SU-DHL-6 (cell line): ENCODE data around the gene SYNCRIP.

Source experiments
- H2AFZ ChIP-seq: fragments of 200-600 bp; sonication (generic); 2 replicates; pipeline ENCODE4 v1.6.1; 2014; ENCODE audit warnings: low read depth, mild to moderate bottlenecking, moderate library complexity, mixed read lengths, antibody characterized with exemption, low read length; ENCODE audit not compliant: severe bottlenecking
- H3F3A ChIP-seq: fragments of 200-600 bp; shearing (Covaris generic); 2 replicates; pipeline ENCODE4 v1.6.0; 2016; ENCODE audit warnings: antibody characterized with exemption, mild to moderate bottlenecking; ENCODE audit not compliant: insufficient read depth
- H3K27ac ChIP-seq: fragments of 200-600 bp; sonication (generic); 2 replicates; pipeline ENCODE4 v1.5.1; 2016; ENCODE audit warnings: low read depth, mild to moderate bottlenecking, low read length, moderate library complexity, mixed read lengths
- H3K27me3 ChIP-seq: fragments of 200-600 bp; sonication (generic), shearing (Covaris generic); 2 replicates; pipeline ENCODE4 v1.6.0; 2014; ENCODE audit warnings: mild to moderate bottlenecking, low read length
- H3K36me3 ChIP-seq: fragments of 200-600 bp; sonication (generic); 2 replicates; pipeline ENCODE4 v1.6.1; 2014; ENCODE audit warnings: mild to moderate bottlenecking, low read length, mixed read lengths
- H3K4me2 ChIP-seq: fragments of 300-600, 200-600 bp; shearing (Covaris generic), sonication (generic); 2 replicates; pipeline ENCODE4 v1.6.0; 2014; ENCODE audit warnings: low read length, low read depth, mild to moderate bottlenecking; ENCODE audit not compliant: poor library complexity, severe bottlenecking
- H3K4me3 ChIP-seq: fragments of 200-600 bp; sonication (generic); 2 replicates; pipeline ENCODE4 v1.5.1; 2014; ENCODE audit warnings: antibody characterized with exemption, low read length, mild to moderate bottlenecking, mixed read lengths; ENCODE audit not compliant: insufficient read depth, poor library complexity, severe bottlenecking
- H3K79me2 ChIP-seq: fragments of 200-600 bp; sonication (generic); 2 replicates; pipeline ENCODE4 v1.6.1; 2014; ENCODE audit warnings: mild to moderate bottlenecking, low read length, moderate library complexity; ENCODE audit not compliant: insufficient read depth
- H3K9ac ChIP-seq: fragments of 200-600 bp; sonication (generic); 2 replicates; pipeline ENCODE4 v1.7.0; 2014; ENCODE audit warnings: mild to moderate bottlenecking, low read length
- H3K9me2 ChIP-seq: fragments of 200-600 bp; sonication (generic); replicated peaks from 2 replicates; pipeline ENCODE4 v1.6.1; 2014; ENCODE audit warnings: low read length; ENCODE audit not compliant: insufficient read depth
- H3K9me3 ChIP-seq: fragments of 200-600 bp; sonication (generic); 2 replicates; pipeline ENCODE4 v1.6.1; 2014; ENCODE audit warnings: low read length, mixed read lengths; ENCODE audit not compliant: insufficient read depth
- H4K20me1 ChIP-seq: fragments of 200-600 bp; sonication (generic); 2 replicates; pipeline ENCODE4 v1.6.1; 2014; ENCODE audit warnings: low read depth, mild to moderate bottlenecking, antibody characterized with exemption, low read length, moderate library complexity, mixed read lengths
- EZH2phosphoT487 ChIP-seq: fragments of 200-600 bp; sonication (generic), shearing (Covaris generic); conservative IDR thresholded peaks from 2 replicates; pipeline ENCODE4 v1.6.1; 2018; ENCODE audit warnings: mild to moderate bottlenecking, antibody characterized with exemption, low read length, moderate library complexity, mixed read lengths
- TF ChIP-seq, protein P1 (sequence below): fragments of 200-600 bp; sonication (generic); IDR thresholded peaks from one replicate; pipeline ENCODE4 v1.5.1; 2017; ENCODE audit warnings: antibody characterized with exemption, mild to moderate bottlenecking, low read length, moderate library complexity; ENCODE audit not compliant: insufficient read depth, poor library complexity, severe bottlenecking

SYNCRIP gene

DNA sequence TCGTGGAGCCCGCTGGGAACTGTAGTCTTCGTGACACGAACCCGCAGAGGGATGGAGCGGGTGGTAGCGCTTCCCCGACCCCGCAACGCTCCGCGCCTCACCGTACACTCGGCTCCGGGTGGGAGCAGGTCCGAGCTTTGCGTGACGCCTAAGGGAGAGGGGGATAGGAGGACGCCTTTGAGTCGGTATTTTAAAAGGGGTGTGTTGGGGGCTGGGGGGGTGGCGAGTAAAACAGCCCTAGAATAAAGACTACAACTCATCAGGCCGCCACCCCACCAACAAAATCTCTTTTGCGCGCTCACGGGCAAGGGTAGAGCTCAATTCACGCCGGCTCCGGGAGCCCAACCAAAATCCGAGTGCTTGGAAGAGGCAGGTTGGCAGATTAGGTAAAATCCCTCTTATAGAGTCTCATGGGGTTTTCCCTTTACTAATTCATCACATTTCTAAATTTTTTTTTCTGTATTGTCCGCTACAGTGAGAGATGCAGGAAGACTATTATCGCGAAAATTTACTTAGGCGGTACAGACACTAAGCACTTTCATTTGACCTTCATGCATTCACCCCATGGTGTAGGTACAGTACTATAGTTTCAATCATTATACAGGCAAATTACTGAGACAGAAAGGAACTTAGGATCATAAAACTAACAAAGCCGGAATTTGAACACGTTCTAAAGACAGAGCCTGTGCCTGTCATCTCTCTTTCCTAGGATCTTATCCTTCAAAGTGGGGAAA, 48.3 kb downstream of the SYNCRIP start:
- Histone ChIP-seq H3F3A (peaks cover 55% of the 10 kb centered on the region), H3K9me2 (no peaks in the 10 kb centered on the region), H3K4me2 (peak overlapping the region; percentile 88), H3K4me3 (peak overlapping the region; percentile 65), H3K27ac (peak overlapping the region; percentile 90), H2AFZ (peak overlapping the region; percentile 71), H3K36me3 (peaks cover 7% of the 10 kb centered on the region; the same call in 1 of the 2 replicates), H4K20me1 (no peaks in the 10 kb centered on the region), H3K79me2 (peaks cover 38% of the 10 kb centered on the region), H3K27me3 (no peaks in the 10 kb centered on the region), H3K9me3 (no peaks in the 10 kb centered on the region), H3K9ac (peak overlapping the region; percentile 81)
- no peak for TF ChIP-seq EZH2phosphoT487

DNA sequence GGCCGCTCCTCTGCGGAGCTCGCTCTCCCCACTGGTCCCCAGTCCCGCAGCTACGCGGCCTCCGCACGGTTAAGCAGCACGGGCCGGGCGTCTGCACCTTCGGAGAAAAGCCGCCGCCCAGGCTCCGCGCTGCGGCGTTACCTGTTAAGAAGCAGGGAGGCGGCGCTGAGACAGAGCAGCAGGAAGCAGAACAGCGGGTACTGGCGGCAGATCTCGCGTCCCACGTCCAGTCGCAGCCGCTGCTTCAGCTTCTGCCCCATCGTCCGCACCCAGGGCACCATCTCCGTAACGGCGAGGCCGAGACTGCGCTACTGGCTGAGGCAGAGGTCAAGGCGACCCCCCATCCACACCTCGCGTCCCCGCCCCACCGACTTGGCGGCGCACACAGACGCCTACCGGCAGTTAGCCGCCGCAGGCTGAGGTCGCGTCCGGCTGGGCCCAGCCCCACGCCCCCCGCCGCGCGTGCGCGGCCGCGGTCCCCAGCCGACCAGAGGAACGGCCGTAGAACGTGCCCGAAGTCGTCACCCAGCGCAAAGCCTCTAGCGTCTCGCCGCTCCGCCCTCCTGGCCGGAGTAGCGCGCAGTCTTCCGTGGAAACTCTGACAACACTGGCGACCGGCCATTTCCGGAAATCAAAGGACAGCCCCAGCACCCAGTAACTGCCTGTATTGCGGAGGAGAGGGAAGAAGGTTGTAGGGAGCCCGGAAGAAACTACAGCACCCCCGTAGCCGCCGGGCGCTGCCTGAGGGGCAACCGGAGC, 49.1 kb downstream of the SYNCRIP start, which contains the start of gene SNX14:
Gene SNX14, minus strand, starts transcription at position 421 of the 759 bp plus-strand sequence. Its CDS starts 140 bp downstream, at position 281.
- TF ChIP-seq EZH2phosphoT487: no peak
- TF ChIP-seq, protein P1, sequence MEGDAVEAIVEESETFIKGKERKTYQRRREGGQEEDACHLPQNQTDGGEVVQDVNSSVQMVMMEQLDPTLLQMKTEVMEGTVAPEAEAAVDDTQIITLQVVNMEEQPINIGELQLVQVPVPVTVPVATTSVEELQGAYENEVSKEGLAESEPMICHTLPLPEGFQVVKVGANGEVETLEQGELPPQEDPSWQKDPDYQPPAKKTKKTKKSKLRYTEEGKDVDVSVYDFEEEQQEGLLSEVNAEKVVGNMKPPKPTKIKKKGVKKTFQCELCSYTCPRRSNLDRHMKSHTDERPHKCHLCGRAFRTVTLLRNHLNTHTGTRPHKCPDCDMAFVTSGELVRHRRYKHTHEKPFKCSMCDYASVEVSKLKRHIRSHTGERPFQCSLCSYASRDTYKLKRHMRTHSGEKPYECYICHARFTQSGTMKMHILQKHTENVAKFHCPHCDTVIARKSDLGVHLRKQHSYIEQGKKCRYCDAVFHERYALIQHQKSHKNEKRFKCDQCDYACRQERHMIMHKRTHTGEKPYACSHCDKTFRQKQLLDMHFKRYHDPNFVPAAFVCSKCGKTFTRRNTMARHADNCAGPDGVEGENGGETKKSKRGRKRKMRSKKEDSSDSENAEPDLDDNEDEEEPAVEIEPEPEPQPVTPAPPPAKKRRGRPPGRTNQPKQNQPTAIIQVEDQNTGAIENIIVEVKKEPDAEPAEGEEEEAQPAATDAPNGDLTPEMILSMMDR: no peak
- Histone ChIP-seq H3K9me2 (no peaks in the 10 kb centered on the region), H4K20me1 (no peaks in the 10 kb centered on the region), H3K79me2 (peaks cover 46% of the 10 kb centered on the region), H3K27me3 (no peaks in the 10 kb centered on the region), H3K4me2 (peak within 1 kb of the TSS; percentile 88), H2AFZ (peak within 1 kb of the TSS; percentile 71), H3K4me3 (peak within 1 kb of the TSS; percentile 65), H3F3A (peaks cover 48% of the 10 kb centered on the region), H3K9me3 (no peaks in the 10 kb centered on the region), H3K27ac (peak within 1 kb of the TSS; percentile 90), H3K9ac (peak within 1 kb of the TSS; percentile 81), H3K36me3 (peaks cover 7% of the 10 kb centered on the region; the same call in 1 of the 2 replicates)

DNA sequence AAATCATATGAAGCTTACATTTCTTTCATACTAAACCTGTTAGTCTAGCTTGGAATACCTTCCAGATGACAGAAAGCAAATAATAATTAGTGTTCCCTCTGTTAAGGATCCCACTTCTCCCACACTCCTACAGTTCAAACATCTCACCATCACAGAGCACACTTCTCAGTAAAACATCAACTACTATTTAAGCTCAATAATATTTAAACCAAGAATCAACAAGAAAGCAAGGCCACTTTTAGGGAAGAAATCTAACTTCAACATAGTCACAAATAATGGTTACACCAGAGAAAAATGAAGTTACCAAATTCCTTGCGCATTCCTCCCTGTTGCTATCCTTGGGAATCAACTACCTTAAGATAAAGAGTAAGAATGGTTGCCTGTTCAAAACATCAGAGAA, 50.7 kb downstream of the SYNCRIP start:
- H3K9me3 ChIP-seq: no peaks in the 10 kb centered on the region
- TF ChIP-seq, protein P1: no peak
- H3K4me2 ChIP-seq: peak overlapping the region; percentile 88
- peak overlapping the region; percentile 65 for H3K4me3 ChIP-seq
- H3K79me2 ChIP-seq: peaks cover 60% of the 10 kb centered on the region
- H3K9me2 ChIP-seq: no peaks in the 10 kb centered on the region
- H2AFZ ChIP-seq: no peak overlapping the region
- H4K20me1 ChIP-seq: no peaks in the 10 kb centered on the region
- H3F3A ChIP-seq: peaks cover 32% of the 10 kb centered on the region
- H3K36me3 ChIP-seq: peaks cover 7% of the 10 kb centered on the region; the same call in 1 of the 2 replicates
- peak overlapping the region; percentile 9; the same call in 1 of the 2 replicates for H3K9ac ChIP-seq
- no peak overlapping the region for H3K27ac ChIP-seq
- no peaks in the 10 kb centered on the region for H3K27me3 ChIP-seq
